ENCODE results near the gene P2RX4. TPM values are rescaled to one million over a fixed set of nuclear protein-coding genes. Genes with fewer than 3 reads are reported as not detected.
"Not testable (repeated sequence)": the region's sequence is repeated elsewhere in the genome, so short reads cannot be mapped to it uniquely, and the experiment has no call there.

The P2RX4 gene
- total and polyA plus RNA-seq, 9 donors, result 17.8 to 46.7 (median 26.6) TPM

- Histone ChIP-seq H3K27me3 (no peaks in the 10 kb centered on the region), H3K27ac (no peak overlapping the region), H3K4me1 (ENCODE audit: insufficient read depth) (peaks cover 5% of the 10 kb centered on the region), H3K9me3 (no peaks in the 10 kb centered on the region), H3K36me3 (no peaks in the 10 kb centered on the region), H3K4me3 (no peak overlapping the region)
- intact Hi-C loops (cut with DNase I), result loop anchor here in 2 of 4 donors (10.0 kb wide), 3 partner anchors 48 to 108 kb away; partner anchors contain the start of gene P2RX7 (in 1 of the 2)
- no peak for TF ChIP-seq CTCF (IDR thresholded peaks at IDR 0.05)
- no peak for DNase-seq
- 93 to 97% (median 94%) methylated on average over 10 of the region's 10 CpGs for WGBS, 3 donors
Measured at GRCh38 chr12:121222847-121223246, 12.9 kb downstream of the P2RX4 start.

GRCh38 chr12:121223292-121224285 is 13.7 kb downstream of the P2RX4 start:
- Histone ChIP-seq H3K27me3 (no peaks in the 10 kb centered on the region), H3K9me3 (no peaks in the 10 kb centered on the region), H3K4me3 (no peak overlapping the region), H3K36me3 (no peaks in the 10 kb centered on the region), H3K4me1 (ENCODE audit: insufficient read depth) (peaks cover 5% of the 10 kb centered on the region), H3K27ac (peak overlapping the region in 1 of 2 donors; percentile 74)
- DNase-seq, result peak in 1 of 5 donors; percentile 37
- 82 to 89% (median 88%) methylated on average over 19 of the region's 19 CpGs for WGBS, 3 donors
- no peak for TF ChIP-seq EP300 (IDR thresholded peaks at IDR 0.05)
- no peak for TF ChIP-seq CTCF (IDR thresholded peaks at IDR 0.05)
- TF ChIP-seq POLR2A (IDR thresholded peaks at IDR 0.05), result no peak
- intact Hi-C loops (cut with DNase I), result loop anchor here in 2 of 4 donors (10.0 kb wide), 3 partner anchors 49 to 109 kb away; partner anchors contain the start of gene P2RX7 (in 1 of the 2)

- intact Hi-C loops (cut with DNase I), result loop anchor here in 2 of 4 donors (10.0 kb wide), 3 partner anchors 50 to 110 kb away; partner anchors contain the start of gene P2RX7 (in 1 of the 2)
- Histone ChIP-seq H3K27me3 (no peaks in the 10 kb centered on the region), H3K27ac (peak overlapping the region in 1 of 2 donors; percentile 74), H3K9me3 (no peaks in the 10 kb centered on the region), H3K36me3 (no peaks in the 10 kb centered on the region), H3K4me1 (ENCODE audit: insufficient read depth) (peaks cover 5% of the 10 kb centered on the region), H3K4me3 (no peak overlapping the region)
- 12 to 48% (median 24%) methylated on average over 8 of the region's 8 CpGs for WGBS, 3 donors
- no peak for TF ChIP-seq EP300 (IDR thresholded peaks at IDR 0.05)
- TF ChIP-seq POLR2A (IDR thresholded peaks at IDR 0.05), result no peak
- no peak for TF ChIP-seq CTCF (IDR thresholded peaks at IDR 0.05)
- peak in 4 of 5 donors; percentile 49 to 76 (median 66) for DNase-seq
Measured at GRCh38 chr12:121224591-121224990, 14.7 kb downstream of the P2RX4 start.

GRCh38 chr12:121226399-121226798 is 16.5 kb downstream of the P2RX4 start:
- WGBS, 3 donors, result 88 to 93% (median 92%) methylated on average over 8 of the region's 8 CpGs
- Histone ChIP-seq H3K4me1 (ENCODE audit: insufficient read depth) (peaks cover 2% of the 10 kb centered on the region), H3K9me3 (no peaks in the 10 kb centered on the region), H3K4me3 (no peak overlapping the region), H3K36me3 (no peaks in the 10 kb centered on the region), H3K27me3 (no peaks in the 10 kb centered on the region), H3K27ac (no peak overlapping the region)
- intact Hi-C loops (cut with DNase I), result loop anchor here in 2 of 4 donors (10.0 kb wide), 3 partner anchors 52 to 112 kb away; partner anchors contain the start of gene P2RX7 (in 1 of the 2)
- TF ChIP-seq POLR2A (IDR thresholded peaks at IDR 0.05) (no peak), EP300 (IDR thresholded peaks at IDR 0.05) (no peak), CTCF (IDR thresholded peaks at IDR 0.05) (no peak)
- no peak for DNase-seq

- H3K4me1 ChIP-seq (ENCODE audit: insufficient read depth); DNase-seq; H3K27me3 ChIP-seq; H3K36me3 ChIP-seq; H3K9me3 ChIP-seq; H3K4me3 ChIP-seq; H3K27ac ChIP-seq: not testable (repeated sequence)
- 91 to 96% (median 94%) methylated on average over 8 of the region's 8 CpGs for WGBS, 3 donors
- intact Hi-C loops (cut with DNase I), result loop anchor here in 2 of 4 donors (10.0 kb wide), 3 partner anchors 52 to 112 kb away; partner anchors contain the start of gene P2RX7 (in 1 of the 2)
Measured at GRCh38 chr12:121226871-121227270, 16.9 kb downstream of the P2RX4 start.
